ENCODE measurements around the gene SLC20A1.
"Not testable (repeated sequence)": the region's sequence is repeated elsewhere in the genome, so short reads cannot be mapped to it uniquely, and the experiment has no call there.

SLC20A1 gene

DNA sequence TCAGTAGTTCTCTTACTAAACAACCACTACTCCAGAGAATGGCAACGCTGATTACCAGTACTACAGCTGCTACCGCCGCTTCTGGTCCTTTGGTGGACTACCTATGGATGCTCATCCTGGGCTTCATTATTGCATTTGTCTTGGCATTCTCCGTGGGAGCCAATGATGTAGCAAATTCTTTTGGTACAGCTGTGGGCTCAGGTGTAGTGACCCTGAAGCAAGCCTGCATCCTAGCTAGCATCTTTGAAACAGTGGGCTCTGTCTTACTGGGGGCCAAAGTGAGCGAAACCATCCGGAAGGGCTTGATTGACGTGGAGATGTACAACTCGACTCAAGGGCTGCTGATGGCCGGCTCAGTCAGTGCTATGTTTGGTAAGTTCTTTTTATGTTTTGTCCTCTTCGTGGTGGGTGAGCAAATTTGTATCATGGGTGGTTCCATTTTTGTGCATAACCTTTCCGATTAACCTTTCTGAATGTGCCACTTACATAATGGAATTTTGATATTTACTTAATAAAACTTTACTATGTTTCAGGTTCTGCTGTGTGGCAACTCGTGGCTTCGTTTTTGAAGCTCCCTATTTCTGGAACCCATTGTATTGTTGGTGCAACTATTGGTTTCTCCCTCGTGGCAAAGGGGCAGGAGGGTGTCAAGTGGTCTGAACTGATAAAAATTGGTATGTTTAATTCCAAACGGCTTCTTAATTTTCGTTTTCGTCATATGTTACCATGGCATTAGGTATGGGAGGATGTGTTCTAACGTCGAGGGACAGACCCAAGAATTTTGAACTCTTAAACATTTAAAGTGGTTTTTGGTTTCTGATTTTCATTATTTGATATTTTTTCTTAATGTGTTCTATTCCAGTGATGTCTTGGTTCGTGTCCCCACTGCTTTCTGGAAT lies 1.3 kb downstream of the SLC20A1 start:
- DNase-seq (ENCODE audit: low spot score), result no peak

DNA sequence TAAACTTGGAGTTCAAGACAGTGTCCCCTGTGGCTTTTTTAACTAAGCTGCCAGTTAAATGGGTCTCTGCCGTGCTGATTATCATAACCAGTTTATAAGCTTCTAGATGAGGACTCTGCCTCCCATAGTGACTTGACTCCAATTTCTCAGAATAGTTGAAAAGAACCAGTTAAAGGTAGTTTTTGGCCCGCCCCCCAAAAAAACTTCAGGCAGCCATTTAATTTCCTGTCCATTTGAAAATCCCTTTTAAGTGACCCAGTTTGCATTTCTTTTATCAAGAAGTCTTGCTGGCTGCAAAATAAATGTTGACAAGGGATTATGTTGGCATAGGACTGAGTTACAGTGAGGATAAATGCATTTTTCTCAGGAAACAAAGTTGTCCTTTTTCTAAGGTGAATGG lies 2.3 kb downstream of the SLC20A1 start:
- DNase-seq (ENCODE audit: low spot score), result no peak

DNA sequence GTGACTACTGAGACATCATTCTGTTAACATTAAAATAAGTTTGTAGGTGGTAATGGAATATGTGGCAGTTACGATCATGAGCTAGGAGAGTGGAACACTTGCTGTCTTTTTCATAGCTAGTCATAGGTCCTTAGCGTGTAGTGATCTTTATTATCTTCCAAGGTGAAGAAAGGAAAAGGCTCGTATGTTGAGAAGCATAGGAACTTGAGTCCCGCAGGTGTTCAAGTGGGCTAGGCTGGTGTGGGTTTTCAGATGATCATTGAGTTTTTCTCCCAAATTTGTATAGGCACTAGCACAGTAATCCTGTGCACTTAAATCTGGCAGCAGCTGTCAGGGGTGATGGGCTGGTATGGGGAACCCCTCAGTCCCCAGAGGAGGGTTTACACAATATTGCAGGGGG lies 10.9 kb downstream of the SLC20A1 start:
- DNase-seq (ENCODE audit: low spot score), result no peak

DNA sequence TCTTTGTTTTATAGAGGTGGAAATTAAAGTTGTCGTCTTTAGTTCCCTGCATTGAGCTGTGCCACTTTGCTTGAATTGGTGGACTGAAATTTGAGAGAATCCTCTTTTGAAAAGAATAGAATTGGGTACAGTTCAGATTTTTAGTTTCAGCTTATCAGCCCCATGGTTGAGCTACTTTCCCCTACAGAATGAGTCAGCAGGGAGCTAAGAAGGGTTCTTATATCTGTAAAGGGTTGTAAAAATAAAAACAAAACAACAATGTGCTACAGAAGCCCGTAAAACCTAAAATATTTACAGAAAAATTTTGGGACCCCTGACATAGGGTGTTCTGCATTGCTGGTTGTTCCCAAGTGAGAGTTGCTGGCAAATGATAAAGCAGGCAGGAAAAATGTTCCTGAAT lies 12.6 kb downstream of the SLC20A1 start:
- no peak for DNase-seq (ENCODE audit: low spot score)

GRCh38 chr2:112658839-112659667 lies 13.3 kb downstream of the SLC20A1 start:
- DNase-seq (ENCODE audit: low spot score), result no peak

DNA sequence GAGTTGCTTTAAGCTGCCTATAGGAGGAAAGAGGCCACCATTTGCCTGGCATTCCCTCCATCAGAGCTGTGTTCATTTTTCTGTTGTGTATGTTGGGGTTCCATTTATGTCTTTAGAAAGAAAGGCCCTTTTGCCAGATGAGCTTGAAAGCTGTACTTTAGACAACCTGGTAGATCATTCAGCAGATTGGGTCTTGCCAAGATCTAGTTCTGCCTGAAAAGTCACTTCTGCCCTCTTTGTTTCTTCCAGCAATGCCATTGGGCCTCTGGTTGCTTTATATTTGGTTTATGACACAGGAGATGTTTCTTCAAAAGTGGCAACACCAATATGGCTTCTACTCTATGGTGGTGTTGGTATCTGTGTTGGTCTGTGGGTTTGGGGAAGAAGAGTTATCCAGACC lies 14.4 kb downstream of the SLC20A1 start:
- no peak for DNase-seq (ENCODE audit: low spot score)

GRCh38 chr2:112661656-112662305 lies 16.0 kb downstream of the SLC20A1 start:
- no peak for DNase-seq (ENCODE audit: low spot score)

DNA sequence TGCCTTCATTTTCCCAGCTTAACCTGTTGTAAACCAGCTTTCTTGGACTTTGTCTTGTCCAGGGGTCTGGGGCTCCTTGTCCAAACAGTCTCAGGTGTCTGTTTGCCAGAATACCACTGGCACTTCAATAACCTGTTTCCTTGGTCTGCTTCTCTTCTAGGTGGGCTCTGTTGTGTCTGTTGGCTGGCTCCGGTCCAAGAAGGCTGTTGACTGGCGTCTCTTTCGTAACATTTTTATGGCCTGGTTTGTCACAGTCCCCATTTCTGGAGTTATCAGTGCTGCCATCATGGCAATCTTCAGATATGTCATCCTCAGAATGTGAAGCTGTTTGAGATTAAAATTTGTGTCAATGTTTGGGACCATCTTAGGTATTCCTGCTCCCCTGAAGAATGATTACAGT lies 17.0 kb downstream of the SLC20A1 start:
- DNase-seq (ENCODE audit: low spot score), result no peak

DNA sequence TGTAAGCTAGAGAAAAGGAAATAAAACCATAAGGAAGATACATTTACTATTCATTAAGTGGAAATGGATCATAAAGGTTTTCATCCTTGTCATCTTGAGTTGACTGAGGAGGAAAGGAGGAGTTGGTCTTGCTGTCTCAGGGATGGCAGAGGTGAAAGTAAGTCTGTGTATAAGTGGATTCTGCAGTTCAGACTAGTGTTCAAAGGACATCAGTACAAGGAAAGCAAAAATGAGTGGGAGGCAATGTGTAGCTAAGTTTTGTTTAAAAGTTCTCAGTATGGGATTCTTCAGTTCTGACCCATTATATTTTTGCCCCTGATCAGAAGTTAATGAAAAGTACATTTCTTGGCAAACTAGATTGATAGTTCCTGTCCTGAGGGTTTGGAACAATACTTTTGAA lies 18.9 kb downstream of the SLC20A1 start:
- no peak for DNase-seq (ENCODE audit: low spot score)

- no peak for DNase-seq (ENCODE audit: low spot score)
These were observed 19.5 kb downstream of the SLC20A1 start for GRCh38 chr2:112665113-112665780.

- DNase-seq (ENCODE audit: low spot score), result no peak
These were observed 21.0 kb downstream of the SLC20A1 start for GRCh38 chr2:112666761-112667122.

DNA sequence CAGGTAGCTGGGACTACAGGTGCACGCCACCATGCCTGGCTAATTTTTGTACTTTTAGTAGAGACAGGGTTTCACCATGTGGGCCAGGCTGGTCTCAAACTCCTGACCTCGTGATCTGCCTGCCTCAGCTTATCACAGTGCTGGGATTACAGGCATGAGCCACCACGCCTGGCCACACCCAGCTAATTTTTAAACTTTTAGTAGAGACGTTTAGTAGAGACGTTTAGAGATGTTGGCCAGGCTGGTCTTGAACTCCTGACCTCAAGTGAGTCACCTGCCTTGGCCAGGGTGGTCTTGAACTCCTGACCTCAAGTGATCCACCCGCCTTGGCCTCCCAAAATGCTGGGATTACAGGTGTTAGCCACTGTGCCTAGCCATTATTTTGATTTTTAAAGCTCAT lies 21.8 kb downstream of the SLC20A1 start:
- not testable (repeated sequence) for DNase-seq (ENCODE audit: low spot score)

- no peak for DNase-seq (ENCODE audit: low spot score)
These were observed 23.9 kb downstream of the SLC20A1 start for GRCh38 chr2:112669667-112670066.

- no peak for DNase-seq (ENCODE audit: low spot score)
These were observed 24.7 kb downstream of the SLC20A1 start for GRCh38 chr2:112670252-112671022.

- DNase-seq (ENCODE audit: low spot score), result no peak
These were observed 26.1 kb downstream of the SLC20A1 start for GRCh38 chr2:112671801-112672200.

- DNase-seq (ENCODE audit: low spot score), result no peak
These were observed 27.3 kb downstream of the SLC20A1 start for GRCh38 chr2:112673008-112673407.

DNA sequence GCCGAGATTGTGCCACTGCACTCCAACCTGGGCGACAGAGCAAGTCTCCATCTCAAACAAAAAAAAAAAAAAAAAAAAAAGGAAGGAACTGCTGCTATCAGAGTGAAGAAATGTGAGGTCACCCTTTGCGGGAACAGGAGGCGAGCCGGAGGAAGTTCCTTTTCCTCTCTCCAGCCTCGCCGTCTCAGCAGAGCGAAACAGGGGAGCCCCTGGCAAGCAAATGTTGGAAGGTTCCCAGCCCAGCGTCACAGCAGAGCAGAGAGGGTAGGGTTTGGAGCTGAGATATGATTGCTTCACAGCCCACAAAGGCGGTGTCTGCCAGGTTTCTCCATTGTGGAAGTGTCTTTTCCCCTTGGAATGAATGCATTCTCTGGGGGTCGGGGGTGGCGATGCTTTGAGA lies 28.5 kb downstream of the SLC20A1 start:
- DNase-seq (ENCODE audit: low spot score), result peak; percentile 22

GRCh38 chr2:112679484-112679883 lies 33.7 kb downstream of the SLC20A1 start:
- DNase-seq (ENCODE audit: low spot score), result peak; percentile 36

GRCh38 chr2:112680666-112681101 lies 34.9 kb downstream of the SLC20A1 start:
- no peak for DNase-seq (ENCODE audit: low spot score)

DNA sequence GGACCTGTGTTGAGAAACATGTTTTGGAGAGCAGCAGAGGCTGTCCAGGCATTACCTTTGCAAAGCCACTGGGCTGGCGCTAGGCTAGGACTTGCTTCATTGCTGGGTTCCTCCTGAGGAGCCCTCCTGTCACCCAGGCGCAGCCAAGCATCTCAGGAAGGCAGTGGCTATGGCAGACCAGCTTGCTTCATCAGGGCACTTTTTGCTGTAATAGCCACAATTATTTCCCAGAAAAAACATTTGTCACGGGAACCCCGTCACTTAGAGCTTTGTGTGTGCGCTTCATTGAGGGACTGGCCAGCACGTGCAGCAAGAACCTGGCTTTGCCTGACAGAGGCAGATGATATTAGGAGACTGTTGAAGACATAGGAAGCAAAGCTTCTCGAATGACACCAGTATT lies 36.4 kb downstream of the SLC20A1 start:
- no peak for DNase-seq (ENCODE audit: low spot score)

All from putamen (tissue), 1 donor.